Activated T-cell treated with anti-CD3 and anti-CD28 coated beads, Interleukin-2, amount 50 U/mL, for 24 hours (primary cell): ENCODE results near the gene SEPTIN8.

Source experiments
- DNase-seq: peaks from one replicate; pipeline ENCODE4 v3.0.0-alpha.2; 2020
- H3K27ac Mint-ChIP-seq: 2 replicates; pipeline ENCODE4 v1.8.0; 2020; ENCODE audit warnings: mild to moderate bottlenecking, mixed read lengths
- H3K27me3 Mint-ChIP-seq: 2 replicates; pipeline ENCODE4 v1.8.0; 2020; ENCODE audit warnings: mixed read lengths
- H3K36me3 Mint-ChIP-seq: 2 replicates; pipeline ENCODE4 v1.8.0; 2020; ENCODE audit warnings: low read depth, mixed read lengths
- H3K4me1 Mint-ChIP-seq: 2 replicates; pipeline ENCODE4 v1.8.0; 2020; ENCODE audit warnings: low read depth, mixed read lengths
- H3K4me3 Mint-ChIP-seq: 2 replicates; pipeline ENCODE4 v1.8.0; 2020; ENCODE audit warnings: mild to moderate bottlenecking, moderate library complexity, mixed read lengths
- H3K9me3 Mint-ChIP-seq: 2 replicates; pipeline ENCODE4 v1.8.0; 2020; ENCODE audit warnings: mixed read lengths

SEPTIN8 gene

DNA sequence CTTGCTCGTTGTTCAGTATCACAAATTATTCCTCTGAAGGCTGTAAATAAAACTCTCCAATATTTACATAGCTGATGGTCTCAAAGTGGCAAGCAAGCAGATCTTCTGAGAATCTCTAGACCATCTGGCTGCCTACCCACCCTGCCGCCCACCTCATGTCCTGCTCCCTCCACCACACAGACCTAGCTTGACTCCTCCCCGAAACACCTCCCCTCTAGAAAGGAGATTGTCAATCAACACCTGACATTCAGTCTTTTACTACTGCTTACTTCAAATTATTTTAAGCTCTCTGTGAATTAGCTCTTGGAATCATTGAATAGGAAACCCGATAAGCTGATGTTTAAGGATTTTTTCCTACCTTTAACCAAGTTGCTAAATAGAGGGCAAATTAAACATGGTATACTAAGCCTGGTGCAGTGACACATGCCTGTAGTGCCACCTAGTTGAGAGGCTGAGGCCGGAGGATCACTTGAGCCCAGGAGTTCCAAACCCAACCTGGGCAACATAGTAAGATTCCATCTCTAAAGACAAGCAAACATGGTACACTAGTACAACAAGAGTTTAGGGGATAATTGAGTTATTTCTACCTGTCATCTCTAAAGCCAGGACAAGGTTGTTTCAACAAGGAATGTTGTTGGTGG, 25.1 kb upstream of the SEPTIN8 start:
- H3K9me3 Mint-ChIP-seq: no peaks in the 10 kb centered on the region
- peaks cover 59% of the 10 kb centered on the region for H3K27me3 Mint-ChIP-seq

GRCh38 chr5:132800545-132800944, 23.5 kb upstream of the SEPTIN8 start:
- H3K27me3 Mint-ChIP-seq: peaks cover 54% of the 10 kb centered on the region
- no peaks in the 10 kb centered on the region for H3K4me1 Mint-ChIP-seq
- no peak overlapping the region for H3K27ac Mint-ChIP-seq
- H3K36me3 Mint-ChIP-seq: no peaks in the 10 kb centered on the region
- no peak for DNase-seq
- H3K9me3 Mint-ChIP-seq: no peaks in the 10 kb centered on the region
- no peak overlapping the region for H3K4me3 Mint-ChIP-seq

More for the DNA sequence above, 25.1 kb upstream of the SEPTIN8 start:
- H3K4me1 Mint-ChIP-seq: no peaks in the 10 kb centered on the region
- no peak for DNase-seq
- H3K36me3 Mint-ChIP-seq: no peaks in the 10 kb centered on the region
- H3K27ac Mint-ChIP-seq: no peak overlapping the region
- H3K4me3 Mint-ChIP-seq: no peak overlapping the region

GRCh38 chr5:132799392-132799791, 22.4 kb upstream of the SEPTIN8 start:
- DNase-seq: no peak
- Mint-ChIP-seq H3K27me3 (peaks cover 47% of the 10 kb centered on the region), H3K4me3 (no peak overlapping the region), H3K9me3 (no peaks in the 10 kb centered on the region), H3K36me3 (no peaks in the 10 kb centered on the region), H3K27ac (no peak overlapping the region), H3K4me1 (no peaks in the 10 kb centered on the region)

DNA sequence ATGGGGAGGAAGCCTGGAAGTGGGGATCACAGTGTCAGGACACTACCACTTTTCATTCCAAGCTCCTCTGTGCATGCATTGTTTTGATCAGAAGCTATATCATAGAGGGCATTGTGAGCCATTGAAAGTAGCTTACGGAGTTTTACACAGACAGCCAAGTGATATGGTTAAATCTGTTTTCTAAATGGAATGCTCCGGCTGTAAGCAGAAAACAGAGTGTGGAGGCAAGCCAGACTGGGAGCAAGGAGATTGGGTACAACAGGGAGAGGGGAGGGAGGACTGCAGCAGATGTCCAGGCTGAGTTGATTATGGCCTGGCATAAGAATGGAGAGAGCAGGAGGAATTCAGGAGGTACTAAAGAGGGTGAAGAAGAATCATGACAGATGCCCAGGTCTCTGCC, 20.6 kb upstream of the SEPTIN8 start:
- H3K27ac Mint-ChIP-seq: no peak overlapping the region
- no peaks in the 10 kb centered on the region for H3K36me3 Mint-ChIP-seq
- H3K9me3 Mint-ChIP-seq: no peaks in the 10 kb centered on the region
- H3K27me3 Mint-ChIP-seq: peaks cover 31% of the 10 kb centered on the region
- DNase-seq: no peak
- H3K4me1 Mint-ChIP-seq: no peaks in the 10 kb centered on the region
- no peak overlapping the region for H3K4me3 Mint-ChIP-seq

- Mint-ChIP-seq H3K27ac (no peak overlapping the region), H3K36me3 (no peaks in the 10 kb centered on the region), H3K4me3 (no peak overlapping the region), H3K4me1 (no peaks in the 10 kb centered on the region), H3K27me3 (peaks cover 7% of the 10 kb centered on the region), H3K9me3 (no peaks in the 10 kb centered on the region)
- no peak for DNase-seq
Measured at GRCh38 chr5:132791026-132791425, 14.0 kb upstream of the SEPTIN8 start.

DNA sequence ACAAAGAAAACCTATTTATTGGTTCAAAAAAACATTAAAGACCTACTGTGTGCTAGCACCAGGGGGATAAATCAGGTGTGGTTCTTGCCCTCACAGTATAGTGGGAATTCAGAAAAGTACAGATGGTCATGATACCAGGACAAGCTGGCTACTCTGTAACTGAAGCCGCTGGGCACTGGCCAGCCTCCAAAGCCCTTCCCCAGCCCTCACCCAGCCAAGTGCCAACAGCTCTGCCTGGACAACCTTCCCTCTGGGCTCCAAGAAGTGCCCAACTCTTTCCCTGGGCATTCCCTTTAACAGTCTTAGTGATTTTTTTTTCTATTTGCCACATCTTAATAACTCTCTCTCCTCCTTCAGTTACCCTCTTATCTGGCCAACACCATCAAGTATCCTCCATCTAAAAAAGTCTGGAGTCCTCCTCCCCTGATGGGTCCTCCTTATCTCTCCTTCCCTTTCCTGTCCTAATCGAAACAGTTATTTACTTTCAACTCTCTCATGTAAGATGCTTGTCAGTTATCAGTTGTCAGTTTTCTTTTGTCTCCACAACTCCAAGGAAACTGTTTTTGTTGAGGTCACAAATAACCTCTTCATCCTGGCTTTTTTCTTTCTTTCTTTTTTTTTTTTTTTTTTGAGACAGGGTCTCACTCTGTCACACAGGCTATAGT, 13.3 kb upstream of the SEPTIN8 start:
- no peak for DNase-seq
- Mint-ChIP-seq H3K9me3 (no peaks in the 10 kb centered on the region), H3K27me3 (peaks cover 7% of the 10 kb centered on the region), H3K27ac (no peak overlapping the region), H3K4me3 (no peak overlapping the region), H3K4me1 (no peaks in the 10 kb centered on the region), H3K36me3 (no peaks in the 10 kb centered on the region)

DNA sequence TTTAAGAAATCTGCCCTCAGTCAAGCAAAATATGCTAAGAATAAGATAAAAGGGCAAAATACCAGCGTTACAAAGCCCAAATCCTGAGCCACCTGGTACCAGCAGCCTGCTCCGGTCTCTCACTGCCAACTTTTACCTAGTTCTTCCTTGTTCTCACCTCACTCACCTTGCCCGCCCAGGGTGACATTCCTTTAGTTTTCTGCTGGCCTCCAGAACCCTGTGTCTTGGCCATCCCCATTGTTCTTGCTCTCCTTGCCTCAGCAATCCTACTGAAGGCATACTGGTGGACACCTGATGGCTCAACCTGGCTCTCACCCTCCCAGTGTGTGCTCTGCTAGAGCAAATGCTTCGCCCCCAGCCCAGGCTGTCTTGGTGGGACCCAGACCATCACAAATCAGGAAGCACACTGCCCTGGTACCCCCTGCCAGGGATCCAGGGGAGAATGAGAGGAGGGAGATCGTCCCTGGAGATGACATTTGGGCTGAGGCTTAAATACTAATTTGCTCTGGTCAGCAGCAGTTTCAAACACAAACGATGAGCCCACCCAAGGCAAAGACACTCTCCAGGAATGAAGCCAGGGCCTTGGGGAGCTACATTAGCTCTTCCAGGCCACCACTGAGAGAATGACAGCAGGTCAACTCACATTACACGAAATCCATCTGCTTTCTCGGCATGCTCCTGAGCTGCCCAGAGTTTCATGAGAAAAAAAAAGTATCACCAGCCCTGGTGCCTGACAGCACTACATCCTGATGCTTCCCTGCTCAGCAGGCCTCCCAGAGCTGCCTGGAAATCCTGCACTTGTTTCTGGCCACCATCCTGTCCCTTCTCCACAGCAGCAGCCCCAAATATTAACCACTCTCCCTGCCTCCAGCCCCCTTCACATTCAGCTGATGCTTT, 12.2 kb upstream of the SEPTIN8 start:
- no peak overlapping the region for H3K27ac Mint-ChIP-seq
- no peaks in the 10 kb centered on the region for H3K9me3 Mint-ChIP-seq
- DNase-seq: no peak
- no peaks in the 10 kb centered on the region for H3K4me1 Mint-ChIP-seq
- peaks cover 11% of the 10 kb centered on the region for H3K27me3 Mint-ChIP-seq
- no peak overlapping the region for H3K4me3 Mint-ChIP-seq
- H3K36me3 Mint-ChIP-seq: no peaks in the 10 kb centered on the region

DNA sequence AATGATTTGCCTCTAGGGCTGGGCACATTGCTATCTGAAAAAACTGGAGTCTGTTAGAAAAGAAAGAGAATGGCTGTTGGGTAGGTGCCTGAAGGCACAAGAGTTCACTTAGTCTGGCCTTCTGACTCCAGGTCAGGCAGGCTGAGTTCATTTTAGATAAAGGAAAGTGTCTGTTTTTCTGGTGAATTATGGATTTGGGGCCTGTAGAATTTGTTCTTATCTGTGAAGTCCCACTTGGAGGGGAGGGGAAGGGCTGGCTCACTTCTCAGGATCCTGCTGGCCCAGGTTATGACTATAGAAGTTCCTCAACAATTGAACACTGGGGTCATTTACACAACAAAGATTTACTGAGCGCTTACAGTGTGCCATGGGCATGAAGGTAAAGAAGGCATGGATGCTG, 11.5 kb upstream of the SEPTIN8 start:
- Mint-ChIP-seq H3K27me3 (peaks cover 12% of the 10 kb centered on the region), H3K9me3 (no peaks in the 10 kb centered on the region), H3K4me1 (no peaks in the 10 kb centered on the region), H3K4me3 (no peak overlapping the region), H3K36me3 (no peaks in the 10 kb centered on the region), H3K27ac (no peak overlapping the region)
- no peak for DNase-seq

- Mint-ChIP-seq H3K27me3 (peaks cover 19% of the 10 kb centered on the region), H3K36me3 (no peaks in the 10 kb centered on the region), H3K4me3 (no peak overlapping the region), H3K4me1 (no peaks in the 10 kb centered on the region), H3K9me3 (no peaks in the 10 kb centered on the region), H3K27ac (no peak overlapping the region)
- no peak for DNase-seq
Measured at GRCh38 chr5:132787076-132787475, 10.0 kb upstream of the SEPTIN8 start.

DNA sequence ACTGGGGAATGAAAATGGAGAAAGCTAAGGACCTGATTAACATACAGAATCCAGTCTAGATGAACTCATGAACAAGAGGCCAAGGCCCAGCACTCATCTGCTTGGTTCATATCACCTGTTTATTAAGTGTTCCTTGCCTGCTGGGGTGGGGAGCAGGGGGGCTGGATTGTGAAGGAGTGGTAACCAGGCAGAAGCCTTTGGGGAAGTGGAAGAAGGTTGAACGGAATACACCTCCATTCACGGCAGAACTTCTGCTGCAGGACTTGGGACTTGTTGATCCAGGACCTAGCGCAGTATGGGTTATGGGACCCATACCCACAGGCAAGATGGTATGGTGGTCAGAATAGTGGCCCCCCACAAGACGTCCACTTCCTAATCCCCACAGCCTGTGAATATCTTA, 8.8 kb upstream of the SEPTIN8 start:
- Mint-ChIP-seq H3K36me3 (no peaks in the 10 kb centered on the region), H3K4me1 (no peaks in the 10 kb centered on the region), H3K27ac (no peak overlapping the region), H3K9me3 (no peaks in the 10 kb centered on the region), H3K27me3 (peaks cover 25% of the 10 kb centered on the region), H3K4me3 (no peak overlapping the region)
- no peak for DNase-seq

DNA sequence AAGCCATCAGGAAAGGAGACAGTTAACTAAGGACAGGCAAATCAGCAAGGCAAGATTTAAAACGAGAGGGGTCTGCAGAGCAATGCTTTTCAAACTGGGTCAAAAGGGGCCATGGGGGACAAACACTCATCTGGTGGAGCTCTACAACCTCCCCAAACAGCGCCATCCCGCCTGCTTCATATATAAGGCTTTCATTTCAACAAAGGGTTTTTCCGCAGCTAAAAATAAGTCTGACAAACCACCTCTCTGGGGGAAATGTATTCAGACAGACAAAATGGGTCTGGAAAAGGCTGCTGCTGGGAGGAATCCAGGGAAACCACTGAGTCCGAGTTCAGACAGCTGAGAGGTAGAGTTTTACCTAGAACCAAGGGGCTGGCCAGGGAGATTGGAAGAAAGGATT, 8.3 kb upstream of the SEPTIN8 start:
- Mint-ChIP-seq H3K4me3 (no peak overlapping the region), H3K36me3 (no peaks in the 10 kb centered on the region), H3K27me3 (peaks cover 25% of the 10 kb centered on the region), H3K4me1 (no peaks in the 10 kb centered on the region), H3K9me3 (no peaks in the 10 kb centered on the region), H3K27ac (no peak overlapping the region)
- DNase-seq: no peak

DNA sequence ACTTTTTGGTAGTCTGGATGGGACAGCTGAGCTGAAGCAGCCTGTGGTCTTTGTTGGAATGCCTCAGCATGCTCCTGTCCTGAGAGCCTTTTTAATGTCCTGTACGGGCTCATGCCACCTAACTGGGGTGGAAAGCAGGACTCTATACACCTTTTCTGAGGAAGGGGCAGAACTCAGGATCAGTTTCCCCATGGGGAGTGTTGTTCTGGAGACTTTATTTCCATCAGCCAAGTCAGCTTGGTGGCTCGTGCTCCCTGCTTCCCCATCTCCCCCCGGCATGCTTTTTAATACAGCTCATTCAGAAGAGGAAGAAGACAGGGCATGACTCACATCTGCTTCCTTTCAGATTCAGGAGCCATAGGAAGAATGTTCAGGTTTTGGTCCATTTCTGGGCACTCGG, 5.1 kb upstream of the SEPTIN8 start:
- H3K9me3 Mint-ChIP-seq: no peaks in the 10 kb centered on the region
- H3K4me3 Mint-ChIP-seq: no peak overlapping the region
- peaks cover 46% of the 10 kb centered on the region for H3K27me3 Mint-ChIP-seq
- no peaks in the 10 kb centered on the region for H3K36me3 Mint-ChIP-seq
- peaks cover 6% of the 10 kb centered on the region for H3K4me1 Mint-ChIP-seq
- H3K27ac Mint-ChIP-seq: no peak overlapping the region
- no peak for DNase-seq

DNA sequence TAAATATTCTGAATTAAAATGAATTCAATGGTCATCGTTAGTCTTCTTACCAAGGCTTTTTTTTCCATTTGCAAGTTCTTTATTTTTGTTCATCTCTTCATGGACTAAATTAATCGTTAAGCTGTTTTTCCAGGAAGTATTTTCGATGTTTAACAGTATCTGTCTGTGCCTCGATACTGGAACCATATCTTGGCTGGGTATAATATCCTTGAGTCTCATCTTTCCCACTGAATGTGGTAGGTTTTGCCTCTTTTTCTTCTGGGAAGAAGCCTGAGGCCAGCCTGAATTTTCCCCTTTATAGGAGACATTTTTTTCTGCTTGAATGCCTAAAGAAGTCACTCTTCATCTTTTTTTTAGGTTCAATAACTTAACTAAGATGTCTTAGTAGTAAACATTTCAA, 4.0 kb upstream of the SEPTIN8 start:
- no peaks in the 10 kb centered on the region for H3K36me3 Mint-ChIP-seq
- peaks cover 43% of the 10 kb centered on the region for H3K27me3 Mint-ChIP-seq
- no peak overlapping the region for H3K4me3 Mint-ChIP-seq
- DNase-seq: no peak
- peaks cover 9% of the 10 kb centered on the region for H3K4me1 Mint-ChIP-seq
- H3K9me3 Mint-ChIP-seq: no peaks in the 10 kb centered on the region
- H3K27ac Mint-ChIP-seq: no peak overlapping the region

DNA sequence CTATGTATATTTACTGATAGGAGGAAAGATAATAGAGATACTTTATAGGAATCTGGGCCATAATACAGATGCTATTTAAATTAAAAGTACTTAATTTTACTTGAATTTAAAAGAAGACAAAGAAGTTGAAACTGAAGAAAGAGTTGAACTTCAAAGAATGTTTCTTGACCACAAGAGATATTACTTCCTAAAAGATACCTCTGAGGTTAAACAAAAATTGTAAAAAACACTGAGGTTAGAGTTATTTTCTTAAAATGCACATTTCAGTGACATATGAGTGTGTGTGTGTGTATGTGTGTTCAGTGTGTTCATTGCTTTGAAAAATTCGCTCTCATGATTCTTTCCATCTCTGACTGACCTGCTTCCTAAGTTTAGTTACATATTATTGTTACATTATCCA, 3.5 kb upstream of the SEPTIN8 start:
- Mint-ChIP-seq H3K27me3 (peaks cover 43% of the 10 kb centered on the region), H3K27ac (no peak overlapping the region), H3K4me1 (peaks cover 10% of the 10 kb centered on the region), H3K9me3 (no peaks in the 10 kb centered on the region), H3K36me3 (no peaks in the 10 kb centered on the region), H3K4me3 (no peak overlapping the region)
- no peak for DNase-seq

DNA sequence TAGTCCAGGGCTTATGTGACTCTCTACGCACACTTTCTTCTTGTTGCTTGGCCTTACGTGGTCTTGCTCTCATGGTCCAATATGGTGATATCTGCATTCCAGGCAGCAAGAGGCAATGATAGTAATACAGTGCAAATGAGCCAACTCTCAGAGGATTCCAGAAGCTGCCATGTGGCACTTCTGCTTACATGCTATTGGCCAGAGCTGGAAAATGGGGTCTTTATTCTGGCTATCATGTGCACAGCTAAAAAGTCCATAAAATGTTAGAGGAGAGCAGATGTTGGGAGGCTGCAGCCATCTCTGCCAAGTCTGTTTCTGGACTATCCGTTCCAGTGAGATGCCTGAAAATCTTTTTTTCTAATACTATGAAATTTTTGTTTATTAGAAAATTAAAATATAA, 2.9 kb upstream of the SEPTIN8 start:
- peaks cover 10% of the 10 kb centered on the region for H3K4me1 Mint-ChIP-seq
- no peak overlapping the region for H3K4me3 Mint-ChIP-seq
- H3K27me3 Mint-ChIP-seq: peaks cover 40% of the 10 kb centered on the region

More for the DNA sequence above, 2.9 kb upstream of the SEPTIN8 start:
- Mint-ChIP-seq H3K9me3 (no peaks in the 10 kb centered on the region), H3K27ac (no peak overlapping the region), H3K36me3 (no peaks in the 10 kb centered on the region)
- no peak for DNase-seq
